ENCODE data around the gene IL31.

DNA sequence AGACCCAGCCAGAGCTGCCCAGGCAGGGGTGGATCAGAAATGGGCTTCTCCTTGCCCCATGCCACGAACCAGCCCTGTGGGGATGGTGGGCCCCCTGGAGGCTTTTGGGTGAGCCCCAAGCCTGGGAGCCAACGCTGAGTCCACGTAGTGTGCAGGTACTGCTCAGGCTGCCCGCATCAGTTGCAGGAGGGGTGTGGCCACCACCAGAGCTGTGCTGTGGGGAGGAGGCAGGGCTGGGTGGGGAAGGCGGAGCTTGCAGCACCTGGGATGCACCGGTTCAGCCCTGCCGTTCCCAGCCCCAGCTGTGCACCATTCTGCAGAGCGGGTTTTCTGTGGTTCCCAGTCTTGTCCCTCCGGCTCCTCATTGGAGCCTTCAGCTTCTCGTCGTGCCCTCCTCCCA is 36.3 kb downstream of the IL31 start:
- TF ChIP-seq POLR2AphosphoS5 (IDR thresholded peaks at IDR 0.05; ENCODE audit: low read depth, low read length) (no peak), TAF1 (IDR thresholded peaks at IDR 0.05; ENCODE audit: borderline replicate concordance, insufficient read depth, low read length) (no peak)
- TF ChIP-seq, protein P1, sequence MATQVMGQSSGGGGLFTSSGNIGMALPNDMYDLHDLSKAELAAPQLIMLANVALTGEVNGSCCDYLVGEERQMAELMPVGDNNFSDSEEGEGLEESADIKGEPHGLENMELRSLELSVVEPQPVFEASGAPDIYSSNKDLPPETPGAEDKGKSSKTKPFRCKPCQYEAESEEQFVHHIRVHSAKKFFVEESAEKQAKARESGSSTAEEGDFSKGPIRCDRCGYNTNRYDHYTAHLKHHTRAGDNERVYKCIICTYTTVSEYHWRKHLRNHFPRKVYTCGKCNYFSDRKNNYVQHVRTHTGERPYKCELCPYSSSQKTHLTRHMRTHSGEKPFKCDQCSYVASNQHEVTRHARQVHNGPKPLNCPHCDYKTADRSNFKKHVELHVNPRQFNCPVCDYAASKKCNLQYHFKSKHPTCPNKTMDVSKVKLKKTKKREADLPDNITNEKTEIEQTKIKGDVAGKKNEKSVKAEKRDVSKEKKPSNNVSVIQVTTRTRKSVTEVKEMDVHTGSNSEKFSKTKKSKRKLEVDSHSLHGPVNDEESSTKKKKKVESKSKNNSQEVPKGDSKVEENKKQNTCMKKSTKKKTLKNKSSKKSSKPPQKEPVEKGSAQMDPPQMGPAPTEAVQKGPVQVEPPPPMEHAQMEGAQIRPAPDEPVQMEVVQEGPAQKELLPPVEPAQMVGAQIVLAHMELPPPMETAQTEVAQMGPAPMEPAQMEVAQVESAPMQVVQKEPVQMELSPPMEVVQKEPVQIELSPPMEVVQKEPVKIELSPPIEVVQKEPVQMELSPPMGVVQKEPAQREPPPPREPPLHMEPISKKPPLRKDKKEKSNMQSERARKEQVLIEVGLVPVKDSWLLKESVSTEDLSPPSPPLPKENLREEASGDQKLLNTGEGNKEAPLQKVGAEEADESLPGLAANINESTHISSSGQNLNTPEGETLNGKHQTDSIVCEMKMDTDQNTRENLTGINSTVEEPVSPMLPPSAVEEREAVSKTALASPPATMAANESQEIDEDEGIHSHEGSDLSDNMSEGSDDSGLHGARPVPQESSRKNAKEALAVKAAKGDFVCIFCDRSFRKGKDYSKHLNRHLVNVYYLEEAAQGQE (IDR thresholded peaks at IDR 0.05; ENCODE audit: insufficient read depth in 1 of 2, low read depth in 2 of 2, low read length in 2 of 2) = no peak

Measured in PFSK-1 (cell line).